Measurements from ENCODE around the gene MEPE.

The MEPE gene

DNA sequence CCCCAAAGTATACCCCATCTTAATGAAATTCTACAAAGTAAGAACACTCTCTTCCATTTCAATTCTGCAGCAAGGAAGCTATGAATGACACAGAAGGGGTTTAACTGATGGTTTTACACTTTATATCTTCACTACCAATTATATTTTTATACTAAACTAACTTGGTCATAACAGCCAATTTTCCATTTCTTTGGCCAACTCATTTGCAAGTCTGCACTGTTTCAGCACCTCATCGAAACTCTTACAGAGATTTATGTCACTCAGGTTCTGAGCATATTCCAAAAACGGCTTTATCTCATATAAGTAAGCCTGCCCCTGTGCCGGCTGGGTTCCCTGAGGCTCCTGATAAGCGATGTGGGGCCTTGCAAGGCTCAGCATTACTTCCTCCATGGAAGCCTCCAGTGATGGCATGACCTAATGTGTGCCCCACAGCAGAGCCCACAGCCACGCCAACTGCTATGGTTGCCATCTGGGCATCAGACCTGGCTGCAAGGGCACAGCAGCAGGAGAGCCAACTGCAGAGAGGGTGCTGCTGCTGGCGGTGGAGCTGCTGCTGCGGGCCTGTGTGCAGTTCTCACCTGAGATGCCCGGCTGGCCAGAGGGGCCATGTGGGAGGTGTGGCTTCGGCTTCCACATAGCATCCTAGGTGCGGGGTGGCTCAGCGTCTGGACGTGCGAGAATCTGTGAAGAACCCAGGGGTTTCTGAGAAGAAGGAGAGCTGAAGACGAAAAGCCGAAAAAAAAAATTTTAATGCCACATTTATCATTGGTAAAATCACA lies 46.8 kb upstream of the MEPE start (continued):
- TF ChIP-seq, protein P1, sequence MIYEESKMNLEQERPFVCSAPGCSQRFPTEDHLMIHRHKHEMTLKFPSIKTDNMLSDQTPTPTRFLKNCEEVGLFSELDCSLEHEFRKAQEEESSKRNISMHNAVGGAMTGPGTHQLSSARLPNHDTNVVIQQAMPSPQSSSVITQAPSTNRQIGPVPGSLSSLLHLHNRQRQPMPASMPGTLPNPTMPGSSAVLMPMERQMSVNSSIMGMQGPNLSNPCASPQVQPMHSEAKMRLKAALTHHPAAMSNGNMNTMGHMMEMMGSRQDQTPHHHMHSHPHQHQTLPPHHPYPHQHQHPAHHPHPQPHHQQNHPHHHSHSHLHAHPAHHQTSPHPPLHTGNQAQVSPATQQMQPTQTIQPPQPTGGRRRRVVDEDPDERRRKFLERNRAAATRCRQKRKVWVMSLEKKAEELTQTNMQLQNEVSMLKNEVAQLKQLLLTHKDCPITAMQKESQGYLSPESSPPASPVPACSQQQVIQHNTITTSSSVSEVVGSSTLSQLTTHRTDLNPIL (CRISPR knock-in tag; IDR thresholded peaks at IDR 0.05; ENCODE audit: low read depth) = no peak
- no peak for TF ChIP-seq OSR1 (CRISPR knock-in tag; IDR thresholded peaks at IDR 0.05)
- TF ChIP-seq TOX (CRISPR knock-in tag; IDR thresholded peaks at IDR 0.05; ENCODE audit: borderline replicate concordance) = no peak

DNA sequence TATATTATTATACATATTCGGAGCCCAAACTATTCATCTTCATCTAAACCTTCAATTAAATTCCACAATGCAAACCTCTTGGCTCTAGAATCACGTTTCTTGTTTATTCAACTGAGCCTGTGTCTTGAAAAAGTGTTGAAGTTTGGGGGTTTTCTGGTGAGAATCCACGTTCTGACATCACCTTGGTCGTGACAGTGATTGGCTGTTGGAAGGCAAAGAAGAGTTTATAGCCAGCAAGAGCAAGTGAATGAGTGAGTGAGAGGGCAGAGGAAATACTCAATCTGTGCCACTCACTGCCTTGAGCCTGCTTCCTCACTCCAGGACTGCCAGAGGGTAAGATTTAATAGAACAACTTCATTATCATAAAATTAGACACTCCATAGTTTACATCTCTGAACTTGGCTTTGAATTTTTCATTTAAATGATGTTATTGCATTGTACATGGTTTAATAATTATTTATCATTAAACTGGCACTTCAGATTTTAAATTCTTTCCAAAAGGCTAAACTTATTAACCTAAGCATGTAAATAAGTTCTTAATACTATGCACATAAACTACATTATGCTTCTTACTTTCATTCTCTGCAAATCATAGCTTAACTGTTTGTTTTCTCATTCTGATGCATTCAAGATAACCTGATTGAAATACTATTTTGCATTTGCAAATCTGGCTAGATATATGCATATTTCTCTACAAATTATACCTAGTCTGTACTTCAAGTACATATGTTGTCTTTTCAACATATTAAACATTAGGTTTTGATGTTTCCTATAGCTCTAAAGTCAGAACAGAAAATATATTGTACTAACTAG lies 33.3 kb upstream of the MEPE start, which contains the start of gene IBSP:
Gene IBSP (plus strand): TSS at position 254 of the 813 bp plus-strand sequence. CDS start 2,808 bp downstream, outside the sequence.
- ATAC-seq = no peak
- TF ChIP-seq, protein P2, sequence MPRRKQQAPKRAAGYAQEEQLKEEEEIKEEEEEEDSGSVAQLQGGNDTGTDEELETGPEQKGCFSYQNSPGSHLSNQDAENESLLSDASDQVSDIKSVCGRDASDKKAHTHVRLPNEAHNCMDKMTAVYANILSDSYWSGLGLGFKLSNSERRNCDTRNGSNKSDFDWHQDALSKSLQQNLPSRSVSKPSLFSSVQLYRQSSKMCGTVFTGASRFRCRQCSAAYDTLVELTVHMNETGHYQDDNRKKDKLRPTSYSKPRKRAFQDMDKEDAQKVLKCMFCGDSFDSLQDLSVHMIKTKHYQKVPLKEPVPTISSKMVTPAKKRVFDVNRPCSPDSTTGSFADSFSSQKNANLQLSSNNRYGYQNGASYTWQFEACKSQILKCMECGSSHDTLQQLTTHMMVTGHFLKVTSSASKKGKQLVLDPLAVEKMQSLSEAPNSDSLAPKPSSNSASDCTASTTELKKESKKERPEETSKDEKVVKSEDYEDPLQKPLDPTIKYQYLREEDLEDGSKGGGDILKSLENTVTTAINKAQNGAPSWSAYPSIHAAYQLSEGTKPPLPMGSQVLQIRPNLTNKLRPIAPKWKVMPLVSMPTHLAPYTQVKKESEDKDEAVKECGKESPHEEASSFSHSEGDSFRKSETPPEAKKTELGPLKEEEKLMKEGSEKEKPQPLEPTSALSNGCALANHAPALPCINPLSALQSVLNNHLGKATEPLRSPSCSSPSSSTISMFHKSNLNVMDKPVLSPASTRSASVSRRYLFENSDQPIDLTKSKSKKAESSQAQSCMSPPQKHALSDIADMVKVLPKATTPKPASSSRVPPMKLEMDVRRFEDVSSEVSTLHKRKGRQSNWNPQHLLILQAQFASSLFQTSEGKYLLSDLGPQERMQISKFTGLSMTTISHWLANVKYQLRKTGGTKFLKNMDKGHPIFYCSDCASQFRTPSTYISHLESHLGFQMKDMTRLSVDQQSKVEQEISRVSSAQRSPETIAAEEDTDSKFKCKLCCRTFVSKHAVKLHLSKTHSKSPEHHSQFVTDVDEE (CRISPR knock-in tag; IDR thresholded peaks at IDR 0.05) = no peak
- TF ChIP-seq ZFP30 (CRISPR knock-in tag; IDR thresholded peaks at IDR 0.05) (no peak), ZFP3 (CRISPR knock-in tag; IDR thresholded peaks at IDR 0.05) (no peak), PPARA (CRISPR knock-in tag; IDR thresholded peaks at IDR 0.05; ENCODE audit: borderline replicate concordance) (no peak), ZNF8 (CRISPR knock-in tag; IDR thresholded peaks at IDR 0.05) (no peak), CSDC2 (CRISPR knock-in tag; IDR thresholded peaks at IDR 0.05) (no peak), ZNF565 (CRISPR knock-in tag; conservative IDR thresholded peaks at IDR 0.05; ENCODE audit: low read depth) (no peak)
- TF ChIP-seq, protein P3, sequence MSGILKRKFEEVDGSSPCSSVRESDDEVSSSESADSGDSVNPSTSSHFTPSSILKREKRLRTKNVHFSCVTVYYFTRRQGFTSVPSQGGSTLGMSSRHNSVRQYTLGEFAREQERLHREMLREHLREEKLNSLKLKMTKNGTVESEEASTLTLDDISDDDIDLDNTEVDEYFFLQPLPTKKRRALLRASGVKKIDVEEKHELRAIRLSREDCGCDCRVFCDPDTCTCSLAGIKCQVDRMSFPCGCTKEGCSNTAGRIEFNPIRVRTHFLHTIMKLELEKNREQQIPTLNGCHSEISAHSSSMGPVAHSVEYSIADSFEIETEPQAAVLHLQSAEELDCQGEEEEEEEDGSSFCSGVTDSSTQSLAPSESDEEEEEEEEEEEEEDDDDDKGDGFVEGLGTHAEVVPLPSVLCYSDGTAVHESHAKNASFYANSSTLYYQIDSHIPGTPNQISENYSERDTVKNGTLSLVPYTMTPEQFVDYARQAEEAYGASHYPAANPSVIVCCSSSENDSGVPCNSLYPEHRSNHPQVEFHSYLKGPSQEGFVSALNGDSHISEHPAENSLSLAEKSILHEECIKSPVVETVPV (CRISPR knock-in tag; IDR thresholded peaks at IDR 0.05) = no peak
- TF ChIP-seq, protein P1 (CRISPR knock-in tag; IDR thresholded peaks at IDR 0.05; ENCODE audit: low read depth) = no peak

DNA sequence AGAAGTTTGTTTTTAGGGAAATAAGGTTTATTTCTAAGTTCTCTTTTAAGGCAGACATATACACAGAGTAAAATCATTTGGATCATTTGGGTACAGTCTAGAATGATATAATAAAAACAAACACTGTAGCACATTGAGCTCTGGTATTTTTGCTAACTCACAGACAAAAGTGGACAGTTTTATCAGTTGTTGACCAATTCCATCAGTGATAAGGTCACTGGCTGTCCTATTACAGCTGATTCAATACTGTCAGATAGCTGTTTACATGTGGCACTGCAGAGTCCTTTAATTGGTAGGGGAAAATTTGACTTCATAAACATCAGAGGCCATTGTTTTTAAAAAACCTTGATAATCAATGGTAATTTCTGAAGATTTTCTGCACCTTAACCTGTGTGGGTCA lies 29.9 kb upstream of the MEPE start:
- TF ChIP-seq, protein P4, sequence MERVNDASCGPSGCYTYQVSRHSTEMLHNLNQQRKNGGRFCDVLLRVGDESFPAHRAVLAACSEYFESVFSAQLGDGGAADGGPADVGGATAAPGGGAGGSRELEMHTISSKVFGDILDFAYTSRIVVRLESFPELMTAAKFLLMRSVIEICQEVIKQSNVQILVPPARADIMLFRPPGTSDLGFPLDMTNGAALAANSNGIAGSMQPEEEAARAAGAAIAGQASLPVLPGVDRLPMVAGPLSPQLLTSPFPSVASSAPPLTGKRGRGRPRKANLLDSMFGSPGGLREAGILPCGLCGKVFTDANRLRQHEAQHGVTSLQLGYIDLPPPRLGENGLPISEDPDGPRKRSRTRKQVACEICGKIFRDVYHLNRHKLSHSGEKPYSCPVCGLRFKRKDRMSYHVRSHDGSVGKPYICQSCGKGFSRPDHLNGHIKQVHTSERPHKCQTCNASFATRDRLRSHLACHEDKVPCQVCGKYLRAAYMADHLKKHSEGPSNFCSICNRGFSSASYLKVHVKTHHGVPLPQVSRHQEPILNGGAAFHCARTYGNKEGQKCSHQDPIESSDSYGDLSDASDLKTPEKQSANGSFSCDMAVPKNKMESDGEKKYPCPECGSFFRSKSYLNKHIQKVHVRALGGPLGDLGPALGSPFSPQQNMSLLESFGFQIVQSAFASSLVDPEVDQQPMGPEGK (CRISPR knock-in tag; IDR thresholded peaks at IDR 0.05; ENCODE audit: borderline replicate concordance) = no peak
- TF ChIP-seq TCF4 (CRISPR knock-in tag; IDR thresholded peaks at IDR 0.05; ENCODE audit: borderline replicate concordance) (no peak), CSDC2 (CRISPR knock-in tag; IDR thresholded peaks at IDR 0.05) (no peak), BACH2 (CRISPR knock-in tag; IDR thresholded peaks at IDR 0.05; ENCODE audit: borderline replicate concordance) (no peak), ARNTL (CRISPR knock-in tag; IDR thresholded peaks at IDR 0.05; ENCODE audit: borderline replicate concordance, low read depth) (no peak)
- TF ChIP-seq, protein P5, sequence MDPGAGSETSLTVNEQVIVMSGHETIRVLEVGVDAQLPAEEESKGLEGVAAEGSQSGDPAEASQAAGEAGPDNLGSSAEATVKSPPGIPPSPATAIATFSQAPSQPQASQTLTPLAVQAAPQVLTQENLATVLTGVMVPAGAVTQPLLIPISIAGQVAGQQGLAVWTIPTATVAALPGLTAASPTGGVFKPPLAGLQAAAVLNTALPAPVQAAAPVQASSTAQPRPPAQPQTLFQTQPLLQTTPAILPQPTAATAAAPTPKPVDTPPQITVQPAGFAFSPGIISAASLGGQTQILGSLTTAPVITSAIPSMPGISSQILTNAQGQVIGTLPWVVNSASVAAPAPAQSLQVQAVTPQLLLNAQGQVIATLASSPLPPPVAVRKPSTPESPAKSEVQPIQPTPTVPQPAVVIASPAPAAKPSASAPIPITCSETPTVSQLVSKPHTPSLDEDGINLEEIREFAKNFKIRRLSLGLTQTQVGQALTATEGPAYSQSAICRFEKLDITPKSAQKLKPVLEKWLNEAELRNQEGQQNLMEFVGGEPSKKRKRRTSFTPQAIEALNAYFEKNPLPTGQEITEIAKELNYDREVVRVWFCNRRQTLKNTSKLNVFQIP (CRISPR knock-in tag; IDR thresholded peaks at IDR 0.05; ENCODE audit: borderline replicate concordance, low read depth) = no peak
- ATAC-seq = no peak
